AML-193 (cell line): ENCODE measurements around the gene EMP3.

Experiments used
- DNase-seq, 2 experiments: peaks; one replicate each; lab custom pipeline; 2025; lab: John Stamatoyannopoulos, UW

EMP3 gene

DNA sequence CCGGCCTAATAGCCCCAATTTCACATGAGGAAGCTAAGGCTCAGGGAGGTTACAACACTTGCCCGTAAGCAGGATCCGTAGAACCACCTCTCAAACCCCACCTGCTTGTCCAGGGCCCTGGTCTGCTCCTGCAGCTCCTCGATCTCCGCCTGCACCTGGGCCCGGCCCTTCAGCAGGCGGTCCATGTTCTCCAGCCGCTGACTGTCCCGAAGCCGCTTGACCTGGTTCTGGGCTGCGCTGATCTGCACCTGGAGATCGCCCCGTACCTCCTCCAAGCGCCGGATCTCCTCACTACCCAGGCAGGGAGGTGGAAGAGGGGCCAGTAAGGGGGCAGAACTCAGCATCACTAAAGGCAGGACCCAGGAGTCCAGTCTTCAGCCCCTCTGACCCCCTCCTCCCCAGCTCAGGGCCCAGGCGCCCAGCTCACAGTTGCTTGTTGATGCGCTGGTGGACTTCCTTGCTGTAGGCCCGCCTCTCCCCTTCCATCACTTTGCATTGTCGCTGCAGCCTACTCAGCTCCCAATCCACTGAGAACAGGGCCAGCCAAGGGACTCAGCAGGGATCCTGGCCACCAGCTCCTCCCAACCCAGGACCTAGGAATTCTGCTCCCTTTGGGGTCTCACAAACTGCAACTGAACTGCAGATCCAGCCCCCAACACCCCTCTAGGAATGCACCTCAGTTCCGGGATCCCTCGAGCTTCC, 6.9 kb upstream of the EMP3 start:
- no peak for DNase-seq

DNA sequence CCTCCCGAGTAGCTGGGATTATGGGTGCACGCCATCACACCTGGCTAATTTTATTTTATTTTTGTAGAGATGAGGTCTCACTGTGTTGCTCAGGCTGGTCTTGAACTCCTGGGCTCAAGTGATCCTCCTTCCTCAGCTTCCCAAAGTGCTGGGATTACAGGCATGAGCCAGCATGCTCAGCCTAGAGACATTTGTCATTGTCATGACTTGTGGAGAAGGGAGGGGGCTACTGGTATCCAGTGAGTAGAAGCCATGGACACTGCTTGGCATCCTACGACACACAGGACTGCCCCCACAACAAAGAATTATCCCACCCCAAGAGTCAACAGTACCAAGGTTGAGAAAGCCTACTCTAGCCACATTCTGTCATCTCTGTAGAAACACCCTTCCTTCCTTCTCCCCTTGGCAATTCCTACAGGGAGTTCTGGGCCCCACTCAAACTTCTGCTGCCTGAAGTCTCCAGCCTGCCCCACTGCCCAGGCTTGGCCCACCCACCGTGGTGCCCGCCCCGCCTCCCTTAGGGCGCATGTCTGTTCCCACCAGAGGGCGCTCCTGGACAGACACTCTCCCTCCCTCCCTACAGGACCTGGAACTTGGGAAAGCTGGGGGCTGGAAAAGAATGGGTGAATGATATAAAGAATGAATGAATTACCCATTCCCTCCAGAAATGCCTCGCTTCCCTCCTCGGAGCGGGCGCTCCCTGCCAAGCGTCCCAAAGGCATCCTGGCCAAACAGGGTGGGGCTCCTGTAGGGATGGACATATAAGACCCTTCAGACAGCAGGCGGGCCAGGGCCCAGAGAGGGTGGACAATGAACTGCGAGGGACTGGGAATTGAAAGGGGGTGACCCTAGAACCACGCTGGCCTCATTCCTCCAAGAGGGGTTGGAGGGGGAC, 5.5 kb upstream of the EMP3 start:
- peak; percentile 30 to 34 for DNase-seq

- peak; percentile 78 to 89 for DNase-seq
Observed at GRCh38 chr19:48321372-48321621, 4.1 kb upstream of the EMP3 start.

- peak; percentile 93 to 95 for DNase-seq
Observed at GRCh38 chr19:48321622-48322591, 3.4 kb upstream of the EMP3 start.

GRCh38 chr19:48329167-48329891, 4.0 kb downstream of the EMP3 start:
- DNase-seq, result no peak

- DNase-seq, result peak; percentile 56 to 66
Observed at GRCh38 chr19:48330012-48330681, 4.8 kb downstream of the EMP3 start.

GRCh38 chr19:48332351-48332661, 7.0 kb downstream of the EMP3 start:
- DNase-seq, result no peak

DNA sequence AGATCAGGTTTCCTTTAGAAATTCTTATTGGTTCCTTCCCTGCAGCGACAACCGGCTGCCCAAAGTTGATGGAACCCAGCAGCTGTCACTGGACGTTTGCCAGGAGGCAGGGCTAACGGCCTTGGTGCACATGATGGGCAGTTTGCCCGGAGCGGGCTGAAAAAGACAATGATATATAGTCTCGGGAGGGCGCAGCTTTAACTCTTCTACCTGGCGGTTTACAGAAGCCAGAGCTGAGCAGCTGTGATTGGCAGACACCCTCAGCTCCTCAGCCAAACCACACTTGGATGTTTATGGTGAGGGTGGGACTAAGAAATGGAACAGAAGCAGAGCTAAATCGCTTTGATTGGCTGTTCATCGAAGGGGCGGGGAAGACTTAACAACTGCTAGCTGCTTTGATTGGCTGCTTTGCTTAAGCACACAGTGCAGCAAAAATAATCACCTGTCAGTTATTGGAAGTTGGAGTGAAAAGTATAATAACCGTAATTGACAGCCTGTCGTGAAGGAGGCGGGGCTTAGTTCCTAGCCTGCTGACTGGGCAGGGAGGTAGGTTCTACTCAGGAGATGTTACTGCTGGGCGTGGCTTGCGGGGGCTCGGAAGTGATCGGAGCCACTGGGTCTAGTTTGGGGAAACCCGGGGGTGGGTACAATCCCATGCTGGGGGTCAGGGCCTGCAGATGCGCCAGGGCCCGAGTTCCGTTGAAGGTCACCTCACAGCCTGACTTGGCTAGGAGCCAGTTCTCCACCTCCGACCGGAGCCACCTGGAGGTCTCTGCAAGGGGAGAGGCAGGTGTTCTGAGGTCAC, 7.5 kb downstream of the EMP3 start:
- DNase-seq, result peak; percentile 98 to 99

GRCh38 chr19:48333467-48334384, 8.4 kb downstream of the EMP3 start:
- DNase-seq, result peak; percentile 83 to 90

- DNase-seq, result no peak
Observed at GRCh38 chr19:48338253-48338755, 13.0 kb downstream of the EMP3 start.

GRCh38 chr19:48338802-48339503, 13.6 kb downstream of the EMP3 start:
- no peak for DNase-seq

DNA sequence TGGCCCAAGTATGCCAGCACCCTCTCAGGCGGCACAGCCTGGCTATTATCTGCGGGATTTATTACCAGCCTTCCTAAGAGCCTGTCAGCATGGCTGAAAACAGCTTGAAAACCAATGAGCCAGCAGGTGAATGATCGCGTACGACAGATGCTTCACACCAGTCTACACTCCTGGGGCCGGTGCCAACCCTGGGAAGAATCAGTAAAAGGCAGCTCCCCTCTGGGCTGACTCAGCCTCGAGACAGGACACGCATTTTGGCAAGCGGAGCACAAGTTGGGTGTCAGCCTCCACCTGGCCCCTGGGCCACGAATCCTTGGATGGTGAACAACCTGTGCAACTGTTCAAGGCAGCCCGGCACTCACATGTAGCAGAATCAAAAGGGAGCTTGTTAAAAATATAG, 15.6 kb downstream of the EMP3 start:
- no peak for DNase-seq

- DNase-seq, result no peak
Observed at GRCh38 chr19:48341515-48342413, 16.4 kb downstream of the EMP3 start.

DNA sequence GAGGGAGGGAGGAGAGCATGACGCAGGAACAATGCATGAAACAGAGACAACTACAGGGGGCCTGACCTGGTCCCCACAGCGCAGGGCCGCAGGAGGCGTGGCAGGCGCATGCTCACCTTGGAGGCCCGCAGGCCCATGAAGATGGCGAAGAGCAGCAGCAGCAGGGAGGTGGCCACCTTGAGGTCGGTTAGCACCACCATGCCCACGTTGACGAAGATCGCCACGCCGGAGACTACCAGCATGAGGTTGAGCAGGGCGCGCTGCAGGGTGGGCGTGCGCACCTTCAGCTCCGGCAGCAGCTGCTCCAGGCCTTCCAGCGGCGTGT, 17.0 kb downstream of the EMP3 start:
- DNase-seq, result no peak

- DNase-seq, result no peak
Observed at GRCh38 chr19:48342841-48343540, 17.6 kb downstream of the EMP3 start.

DNA sequence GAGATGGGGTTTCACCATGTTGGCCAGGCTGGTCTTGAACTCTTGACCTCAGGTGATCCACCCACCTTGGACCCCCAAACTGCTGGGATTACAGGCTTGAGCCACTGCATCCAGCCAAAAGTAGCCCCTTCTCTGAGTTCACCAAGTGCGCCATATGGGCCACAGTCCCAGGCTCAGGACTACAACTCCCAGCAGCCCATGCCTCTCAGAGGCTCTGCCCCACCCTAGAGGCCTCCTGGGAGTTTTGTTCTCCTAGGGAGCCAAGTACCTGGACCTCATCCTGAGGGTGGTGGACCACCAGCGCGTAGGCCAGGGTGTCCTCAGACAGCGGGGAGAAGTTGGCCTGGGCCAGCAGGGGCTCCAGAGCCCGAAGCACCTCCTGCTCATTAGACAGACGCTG, 19.5 kb downstream of the EMP3 start:
- DNase-seq, result no peak

DNA sequence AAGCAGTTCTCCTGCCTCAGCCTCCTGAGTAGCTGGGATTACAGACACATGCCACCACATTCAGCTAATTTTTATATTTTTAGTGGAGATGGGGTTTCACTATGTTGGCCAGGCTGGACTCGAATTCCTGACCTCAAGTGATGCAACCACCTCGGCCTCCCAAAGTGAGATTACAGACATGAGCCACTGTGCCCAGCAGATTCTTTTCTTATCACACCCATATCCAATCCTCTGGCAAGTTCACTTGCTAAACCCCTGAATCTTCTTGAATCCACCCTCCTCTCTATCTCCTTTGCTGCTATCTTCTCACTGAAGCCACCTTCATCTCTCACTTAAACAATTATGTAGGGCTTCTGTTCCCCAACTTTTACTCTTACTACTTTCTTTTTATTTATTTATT, 20.8 kb downstream of the EMP3 start:
- no peak for DNase-seq
